Activated B cell treated with CpG ODN at 0.5 μM for 24 hours (primary cell): ENCODE data around the gene TXNL4A. TPM values are rescaled to one million over a fixed set of nuclear protein-coding genes. Genes with fewer than 3 reads are reported as not detected.

Source experiments
- ATAC-seq: fragments of 200-7000 bp; cut with Tn5 transposase; one replicate; pipeline ENCODE4 v1.10.0; 2021; ENCODE audit warnings: low read depth, mild to moderate bottlenecking, moderate library complexity
- CTCF ChIA-PET: fragments of 350-600 bp; sonication (Branson Sonifier 250); formaldehyde crosslinking; loops from one replicate; lab custom pipeline; 2021; ENCODE audit warnings: antibody characterized with exemption; lab: Charles Lee
- POLR2A ChIA-PET: fragments of 350-600 bp; sonication (Branson Sonifier 250); formaldehyde crosslinking; loops from one replicate; lab custom pipeline; 2021; ENCODE audit warnings: antibody characterized with exemption; lab: Charles Lee
- DNase-seq: peaks from one replicate; pipeline ENCODE4 v3.0.0; 2022
- H3K27ac Mint-ChIP-seq: one replicate; pipeline ENCODE4 v1.8.0; 2020; ENCODE audit warnings: mixed read lengths
- H3K27me3 Mint-ChIP-seq: one replicate; pipeline ENCODE4 v1.8.0; 2021; ENCODE audit warnings: mixed read lengths
- H3K36me3 Mint-ChIP-seq: one replicate; pipeline ENCODE4 v1.8.0; 2021; ENCODE audit warnings: low read depth, mixed read lengths
- H3K4me1 Mint-ChIP-seq: one replicate; pipeline ENCODE4 v1.8.0; 2021; ENCODE audit warnings: mixed read lengths
- H3K4me3 Mint-ChIP-seq: one replicate; pipeline ENCODE4 v1.8.0; 2020; ENCODE audit warnings: mild to moderate bottlenecking, mixed read lengths
- H3K9me3 Mint-ChIP-seq: one replicate; pipeline ENCODE4 v1.8.0; 2020; ENCODE audit warnings: mixed read lengths
- CTCF ChIP-seq: fragments of 200-600 bp; IDR thresholded peaks from one replicate; pipeline ENCODE4 v1.8.0; 2022; ENCODE audit warnings: antibody characterized with exemption, mild to moderate bottlenecking
- intact Hi-C: fragments of 100-400 bp; cut with micrococcal nuclease; formaldehyde crosslinking; loops from one replicate; pipeline ENCODE4 v1.15.1; 2024
- total RNA-seq: library from RNA; stranded (reverse); gene quantifications from 2 replicates; pipeline ENCODE4 v1.2.3, GENCODE V29; 2022

The TXNL4A gene
- total RNA-seq, 1 donor from 2014 or later: 94.7 TPM

GRCh38 chr18:79979843-79980242 lies 8.5 kb downstream of the TXNL4A start:
- CTCF ChIA-PET: no interaction called here
- Mint-ChIP-seq H3K27me3 (no peaks in the 10 kb centered on the region), H3K4me3 (no peak overlapping the region), H3K4me1 (peaks cover 33% of the 10 kb centered on the region), H3K27ac (no peak overlapping the region), H3K36me3 (peaks cover 67% of the 10 kb centered on the region), H3K9me3 (no peaks in the 10 kb centered on the region)
- no peak for DNase-seq
- ATAC-seq: no peak
- no peak for TF ChIP-seq CTCF
- POLR2A ChIA-PET: no interaction called here
- intact Hi-C loops: no loop called here

- CTCF ChIA-PET: no interaction called here
These were observed 12.2 kb downstream of the TXNL4A start for GRCh38 chr18:79975985-79976680.

GRCh38 chr18:79975043-79975442 lies 13.3 kb downstream of the TXNL4A start:
- Mint-ChIP-seq H3K27me3 (no peaks in the 10 kb centered on the region), H3K4me1 (peaks cover 7% of the 10 kb centered on the region), H3K9me3 (no peaks in the 10 kb centered on the region), H3K27ac (no peak overlapping the region), H3K36me3 (peaks cover 84% of the 10 kb centered on the region), H3K4me3 (no peak overlapping the region)
- intact Hi-C loops: no loop called here
- TF ChIP-seq CTCF: no peak
- ATAC-seq (no peak), DNase-seq (no peak)
- POLR2A ChIA-PET: no interaction called here
- CTCF ChIA-PET: no interaction called here

More at GRCh38 chr18:79975985-79976680, 12.2 kb downstream of the TXNL4A start:
- POLR2A ChIA-PET: no interaction called here
- intact Hi-C loops: no loop called here
- no peak overlapping the region for H3K4me3 Mint-ChIP-seq
- H3K27ac Mint-ChIP-seq: no peak overlapping the region
- peaks cover 10% of the 10 kb centered on the region for H3K4me1 Mint-ChIP-seq
- ATAC-seq (no peak), DNase-seq (no peak)
- peaks cover 80% of the 10 kb centered on the region for H3K36me3 Mint-ChIP-seq
- no peaks in the 10 kb centered on the region for H3K9me3 Mint-ChIP-seq
- no peaks in the 10 kb centered on the region for H3K27me3 Mint-ChIP-seq
- TF ChIP-seq CTCF: no peak

GRCh38 chr18:79974025-79974654 lies 14.2 kb downstream of the TXNL4A start:
- no peaks in the 10 kb centered on the region for H3K27me3 Mint-ChIP-seq
- no peak for ATAC-seq
- no peak for TF ChIP-seq CTCF
- H3K9me3 Mint-ChIP-seq: no peaks in the 10 kb centered on the region
- ChIA-PET POLR2A (no interaction called here), CTCF (interaction anchor here (1.0 kb wide), 1 partner anchor 12 kb away, joined by 3 read pairs; no protein-coding TSS in a partner anchor)
- peaks cover 82% of the 10 kb centered on the region for H3K36me3 Mint-ChIP-seq
- intact Hi-C loops: no loop called here
- peaks cover 4% of the 10 kb centered on the region for H3K4me1 Mint-ChIP-seq
- no peak overlapping the region for H3K27ac Mint-ChIP-seq
- no peak overlapping the region for H3K4me3 Mint-ChIP-seq
- no peak for DNase-seq

- Mint-ChIP-seq H3K27me3 (no peaks in the 10 kb centered on the region), H3K9me3 (no peaks in the 10 kb centered on the region), H3K36me3 (peaks cover 80% of the 10 kb centered on the region), H3K4me3 (no peak overlapping the region), H3K4me1 (peaks cover 4% of the 10 kb centered on the region), H3K27ac (no peak overlapping the region)
- DNase-seq (no peak), ATAC-seq (no peak)
- CTCF ChIA-PET: interaction anchor here (1.0 kb wide), 1 partner anchor 12 kb away, joined by 3 read pairs; no protein-coding TSS in a partner anchor
- TF ChIP-seq CTCF: no peak
- POLR2A ChIA-PET: no interaction called here
- intact Hi-C loops: no loop called here
These were observed 14.8 kb downstream of the TXNL4A start for GRCh38 chr18:79973517-79973916.
